ENCODE data around the gene MPG. TPM values are rescaled to one million over a fixed set of nuclear protein-coding genes. Genes with fewer than 3 reads are reported as not detected.

The MPG gene
- total and polyA plus RNA-seq, 10 of the 15 experiments (the other 5 are each of a cell fraction or from before 2014, with no cell fraction given) = 0.32 to 193 (median 55.7) TPM

- H3K9ac ChIP-seq (ENCODE audit: control insufficient read depth, insufficient read depth, low read length) = peak overlapping the region; percentile 98
- no TSS peak for BruUV-seq (replicated peaks)
These were observed 1.4 kb downstream of the MPG start for GRCh38 chr16:79151-80054.

GRCh38 chr16:83060-83603, 5.1 kb downstream of the MPG start:
- RAD21 ChIA-PET (ENCODE audit: unreplicated experiment) = no interaction called here
- ATAC-seq (no peak), FAIRE-seq (no peak), DNase-seq (ENCODE audit: low read depth, low spot score) (no peak)
- no peak overlapping the region for H2AFZ ChIP-seq (ENCODE audit: control insufficient read depth, low read depth, low read length)
- H3K4me2 ChIP-seq (ENCODE audit: control insufficient read depth, insufficient read depth) = no peak overlapping the region
- no TSS peak for BruUV-seq (replicated peaks)
- in situ Hi-C loops (cut with MboI) (no loop called here), intact Hi-C loops (cut with micrococcal nuclease; ENCODE audit: unreplicated experiment) (no loop called here)
- H3K9ac ChIP-seq (ENCODE audit: control insufficient read depth, insufficient read depth, low read length) = no peak overlapping the region
- CTCF ChIA-PET = interaction anchor here (0.6 to 3.5 kb wide), 3 partner anchors 12 to 55 kb away, joined by 3 to 27 read pairs (median 21); no protein-coding TSS in a partner anchor
- no peaks in the 10 kb centered on the region for H3K27me3 ChIP-seq (replicated peaks in 1 of 2; ENCODE audit: control insufficient read depth in 2 of 2, insufficient read depth in 2 of 2, low read length in 1 of 2)
- peaks cover 24% of the 10 kb centered on the region for H3K4me1 ChIP-seq (ENCODE audit: control insufficient read depth, insufficient read depth, low read length)
- no peak overlapping the region for H3K27ac ChIP-seq (ENCODE audit: control insufficient read depth, insufficient read depth)
- WGBS (ENCODE audit: insufficient coverage, insufficient replicate concordance, low lambda C conversion rate, missing lambda C conversion rate) = 97% methylated on average over 31 of the region's 31 CpGs
- H3K4me3 ChIP-seq = no peak overlapping the region
- POLR2A ChIA-PET = interaction anchor here (0.6 kb wide), 1 partner anchor 17 kb away, joined by 5 read pairs; no protein-coding TSS in a partner anchor
- SMC1A ChIA-PET (ENCODE audit: uncharacterized antibody, unreplicated experiment) = interaction anchor here (0.7 kb wide), 1 partner anchor 14 kb away, joined by 3 read pairs; no protein-coding TSS in a partner anchor
- H3K9me3 ChIP-seq (replicated peaks; ENCODE audit: control insufficient read depth, insufficient read depth, low read length) = no peaks in the 10 kb centered on the region
- peaks cover 7% of the 10 kb centered on the region for H3K79me2 ChIP-seq (ENCODE audit: control insufficient read depth, insufficient read depth, low read length)
- peaks cover 6 to 15% of the 10 kb centered on the region in 2 experiments; a peak in 3 of 4 replicates for H3K36me3 ChIP-seq (ENCODE audit: control insufficient read depth in 2 of 2, insufficient read depth in 2 of 2, low read length in 1 of 2)
- H4K20me1 ChIP-seq (ENCODE audit: control insufficient read depth, insufficient read depth) = no peaks in the 10 kb centered on the region
- TF ChIP-seq BMI1 (IDR thresholded peaks at IDR 0.05; ENCODE audit: borderline replicate concordance) (no peak), SRF (IDR thresholded peaks at IDR 0.05; ENCODE audit: low read depth in 2 of 2, low read length in 2 of 2) (no peak), FOXM1 (IDR thresholded peaks at IDR 0.05; ENCODE audit: low read depth, low read length) (no peak), ATF2 (IDR thresholded peaks at IDR 0.05; ENCODE audit: low read length) (no peak), TCF7 (IDR thresholded peaks at IDR 0.05; ENCODE audit: borderline replicate concordance) (no peak), RCOR1 (conservative IDR thresholded peaks at IDR 0.05; ENCODE audit: low read depth, low read length) (no peak), ZNF687 (IDR thresholded peaks at IDR 0.05) (no peak)

More at GRCh38 chr16:79151-80054, 1.4 kb downstream of the MPG start:
- no peak overlapping the region for H2AFZ ChIP-seq (ENCODE audit: control insufficient read depth, low read depth, low read length)
- POLR2A ChIA-PET = interaction anchor here (1.2 kb wide), 1 partner anchor 26 kb away, joined by 4 read pairs; the partner anchor contains the start of genes POLR3K and SNRNP25
- CTCF ChIA-PET = interaction anchor here (3.7 to 4.1 kb wide), 2 partner anchors 13 to 17 kb away, joined by 29 to 36 read pairs; no protein-coding TSS in a partner anchor
- H3K4me1 ChIP-seq (ENCODE audit: control insufficient read depth, insufficient read depth, low read length) = peaks cover 28% of the 10 kb centered on the region
- SMC1A ChIA-PET (ENCODE audit: uncharacterized antibody, unreplicated experiment) = interaction anchor here (1.2 to 3.0 kb wide), 2 partner anchors 14 to 17 kb away, joined by 7 to 16 read pairs; no protein-coding TSS in a partner anchor
- peak overlapping the region; percentile 71 for H3K4me2 ChIP-seq (ENCODE audit: control insufficient read depth, insufficient read depth)
- DNase-seq (ENCODE audit: low read depth, low spot score) (no peak), ATAC-seq (no peak), FAIRE-seq (no peak)
- H3K27ac ChIP-seq (ENCODE audit: control insufficient read depth, insufficient read depth) = peak overlapping the region; percentile 85
- no peaks in the 10 kb centered on the region; the same call in 1 of the 2 replicates for H4K20me1 ChIP-seq (ENCODE audit: control insufficient read depth, insufficient read depth)
- intact Hi-C loops (cut with micrococcal nuclease; ENCODE audit: unreplicated experiment) (no loop called here), in situ Hi-C loops (cut with MboI) (no loop called here)
- H3K27me3 ChIP-seq (replicated peaks in 1 of 2; ENCODE audit: control insufficient read depth in 2 of 2, insufficient read depth in 2 of 2, low read length in 1 of 2) = no peaks in the 10 kb centered on the region
- RAD21 ChIA-PET (ENCODE audit: unreplicated experiment) = no interaction called here
- WGBS (ENCODE audit: insufficient coverage, insufficient replicate concordance, low lambda C conversion rate, missing lambda C conversion rate) = 73% methylated on average over 32 of the region's 32 CpGs
- peak overlapping the region; percentile 82 for H3K4me3 ChIP-seq
- 0 out of 2 replicates have a peak, but pooled peaks have one; percentile 19 for TF ChIP-seq POLR2A (IDR thresholded peaks at IDR 0.05; ENCODE audit: low read depth, low read length)
- no peak for TF ChIP-seq FOS (IDR thresholded peaks at IDR 0.05; ENCODE audit: borderline replicate concordance, extremely low read depth, insufficient read length)
- no peak for TF ChIP-seq MXI1 (IDR thresholded peaks at IDR 0.05; ENCODE audit: low read depth, low read length)
- 0 out of 2 replicates have a peak, but pooled peaks have one; percentile 6 for TF ChIP-seq POLR2AphosphoS5 (IDR thresholded peaks at IDR 0.05; ENCODE audit: low read length)
- peaks cover 1 to 4% of the 10 kb centered on the region in 2 experiments; a peak in 3 of 4 replicates for H3K36me3 ChIP-seq (ENCODE audit: control insufficient read depth in 2 of 2, insufficient read depth in 2 of 2, low read length in 1 of 2)
- no peaks in the 10 kb centered on the region for H3K9me3 ChIP-seq (replicated peaks; ENCODE audit: control insufficient read depth, insufficient read depth, low read length)
- peaks cover 10% of the 10 kb centered on the region for H3K79me2 ChIP-seq (ENCODE audit: control insufficient read depth, insufficient read depth, low read length)

Measured in GM12878 (cell line).